K562 (cell line): ENCODE measurements around the gene FAM20B. TPM values are rescaled to one million over a fixed set of nuclear protein-coding genes. Genes with fewer than 3 reads are reported as not detected.
A peak's percentile ranks its signal among the peaks of the same experiment; 100 is the strongest.

ENCODE experiments used
- ASH1L ChIP-seq: fragments of 450-650 bp; IDR thresholded peaks from 2 replicates; pipeline ENCODE4 v1.6.1; 2018; ENCODE audit warnings: borderline replicate concordance, mild to moderate bottlenecking, low read depth; ENCODE audit not compliant: partially characterized antibody
- ETV1 ChIP-seq: fragments of 450-650 bp; conservative IDR thresholded peaks from 2 replicates; pipeline ENCODE4 v1.6.1; 2016; ENCODE audit warnings: missing genetic modification characterization, control low read depth, low read depth, missing compliant biosample characterization
- FOS ChIP-seq: IDR thresholded peaks from 3 replicates; pipeline ENCODE4 v1.6.1; 2011; ENCODE audit not compliant: insufficient read length; ENCODE audit errors: extremely low read depth
- GTF2F1 ChIP-seq: IDR thresholded peaks from 2 replicates; pipeline ENCODE4 v1.6.1; 2011; ENCODE audit warnings: low read depth, low read length, improper control_type of control experiment
- ID3 ChIP-seq, 2 experiments: fragments of 250-450 bp in 1 of 2; fragments of 450-650 bp in 1 of 2; sonication (Bioruptor Pico) in 1 of 2; IDR thresholded peaks; 2 replicates each; pipeline versions ENCODE4 v1.6.1 to v1.8.0; 2016 to 2021; ENCODE audit warnings: mild to moderate bottlenecking in 2 of 2, moderate library complexity in 2 of 2, missing compliant biosample characterization in 1 of 2, missing genetic modification characterization in 1 of 2
- IRF2 ChIP-seq: sonication (generic); formaldehyde crosslinking; IDR thresholded peaks from 2 replicates; pipeline ENCODE4 v1.8.1; 2022; ENCODE audit warnings: mild to moderate bottlenecking, missing genetic modification reagents
- MLX ChIP-seq, 2 experiments: fragments of 450-650 bp in 1 of 2; sonication (generic) in 1 of 2; formaldehyde crosslinking; conservative IDR thresholded peaks; 2 replicates each; pipeline versions ENCODE4 v1.4.0 to v1.8.1; 2020 to 2022; ENCODE audit warnings: mild to moderate bottlenecking in 1 of 2, missing genetic modification reagents in 1 of 2
- NFATC3 ChIP-seq: fragments of 450-650 bp; IDR thresholded peaks from 2 replicates; pipeline ENCODE4 v1.6.1; 2017; ENCODE audit warnings: mild to moderate bottlenecking
- POLR2A ChIP-seq: fragments of 450-650 bp; conservative IDR thresholded peaks from 2 replicates; pipeline ENCODE4 v1.6.1; 2016
- PYGO2 ChIP-seq: fragments of 450-650 bp; IDR thresholded peaks from 2 replicates; pipeline ENCODE4 v1.6.1; 2016; ENCODE audit warnings: mild to moderate bottlenecking, missing genetic modification characterization, moderate library complexity, missing compliant biosample characterization
- RHOXF2B ChIP-seq: fragments of 250-450 bp; sonication (Bioruptor Pico); conservative IDR thresholded peaks from 2 replicates; pipeline ENCODE4 v1.5.1; 2021
- SMAD3 ChIP-seq: fragments of 450-650 bp; formaldehyde crosslinking; conservative IDR thresholded peaks from 2 replicates; pipeline ENCODE4 v1.4.0; 2020; ENCODE audit warnings: mild to moderate bottlenecking
- SMARCB1 ChIP-seq: IDR thresholded peaks from 2 replicates; pipeline ENCODE4 v1.6.1; 2011; ENCODE audit warnings: improper control_type of control experiment, low read depth; ENCODE audit not compliant: insufficient read length
- SNRNP70 ChIP-seq: fragments of 200-400 bp; formaldehyde crosslinking; optimal IDR thresholded peaks from 2 replicates; pipeline ENCODE3; 2017; ENCODE audit warnings: low read depth, low read length
- TFE3 ChIP-seq: fragments of 450-650 bp; formaldehyde crosslinking; IDR thresholded peaks from 2 replicates; pipeline ENCODE4 v1.4.0; 2020; ENCODE audit warnings: mild to moderate bottlenecking, mixed read lengths
- TSC22D4 ChIP-seq: fragments of 450-650 bp; IDR thresholded peaks from 2 replicates; pipeline ENCODE4 v1.6.1; 2016; ENCODE audit warnings: missing genetic modification characterization, missing biosample characterization, control low read depth
- ZNF224 ChIP-seq: sonication (generic); formaldehyde crosslinking; IDR thresholded peaks from 2 replicates; pipeline ENCODE4 v1.8.0; 2022; ENCODE audit warnings: mild to moderate bottlenecking, missing genetic modification reagents
- ZNF324 ChIP-seq: fragments of 250-450 bp; sonication (Bioruptor Pico); IDR thresholded peaks from 2 replicates; pipeline ENCODE4 v1.4.0; 2020; ENCODE audit warnings: mild to moderate bottlenecking
- ZNF668 ChIP-seq: fragments of 250-450 bp; sonication (Bioruptor Pico); IDR thresholded peaks from 2 replicates; pipeline ENCODE4 v1.8.0; 2022; ENCODE audit warnings: mild to moderate bottlenecking, inconsistent platforms
- ZNF717 ChIP-seq: fragments of 250-450 bp; sonication (Bioruptor Pico); IDR thresholded peaks from 2 replicates; pipeline ENCODE4 v1.5.0; 2021
- polyA plus RNA-seq, 8 experiments: library from polyadenylated mRNA; depleted of rRNA in 4 of 8; stranded (reverse) in 5 of 8; unstranded in 3 of 8; fragments of >200 nt; fragmentation: Nextera tagmentation in 2 of 8; fragmentation: Illumina TruSeq in 1 of 8; extraction: Ambion mirVana in 2 of 8; extraction: Trizol in 1 of 8; gene quantifications; 2 replicates each; pipeline versions ENCODE4 v1.2.1 to v1.2.3, GENCODE V29; 2011 to 2014; ENCODE audit warnings: inconsistent platforms in 1 of 8, missing spikeins in 1 of 8
- total RNA-seq, 7 experiments: library from RNA; depleted of rRNA in 6 of 7; stranded (reverse); fragments of >200 nt in 6 of 7; fragmentation: Illumina TruSeq in 2 of 7; extraction: Trizol in 2 of 7; gene quantifications; 2 replicates each; pipeline versions ENCODE4 v1.2.1 to v1.2.3, GENCODE V29; 2011 to 2021; ENCODE audit warnings: low replicate concordance in 1 of 7
- TF ChIP-seq, protein P1 (sequence below): fragments of 450-650 bp; formaldehyde crosslinking; IDR thresholded peaks from 2 replicates; pipeline ENCODE4 v1.4.0; 2022; ENCODE audit warnings: missing genetic modification characterization
- TF ChIP-seq, protein P2 (sequence below): fragments of 450-650 bp; formaldehyde crosslinking; IDR thresholded peaks from 2 replicates; pipeline ENCODE4 v1.4.0; 2022; ENCODE audit warnings: missing genetic modification characterization

Gene FAM20B
- total and polyA plus RNA-seq, 9 of the 15 experiments (the other 6 are each of a cell fraction or from before 2014, with no cell fraction given), result 7.2 to 67.5 (median 42.9) TPM

DNA sequence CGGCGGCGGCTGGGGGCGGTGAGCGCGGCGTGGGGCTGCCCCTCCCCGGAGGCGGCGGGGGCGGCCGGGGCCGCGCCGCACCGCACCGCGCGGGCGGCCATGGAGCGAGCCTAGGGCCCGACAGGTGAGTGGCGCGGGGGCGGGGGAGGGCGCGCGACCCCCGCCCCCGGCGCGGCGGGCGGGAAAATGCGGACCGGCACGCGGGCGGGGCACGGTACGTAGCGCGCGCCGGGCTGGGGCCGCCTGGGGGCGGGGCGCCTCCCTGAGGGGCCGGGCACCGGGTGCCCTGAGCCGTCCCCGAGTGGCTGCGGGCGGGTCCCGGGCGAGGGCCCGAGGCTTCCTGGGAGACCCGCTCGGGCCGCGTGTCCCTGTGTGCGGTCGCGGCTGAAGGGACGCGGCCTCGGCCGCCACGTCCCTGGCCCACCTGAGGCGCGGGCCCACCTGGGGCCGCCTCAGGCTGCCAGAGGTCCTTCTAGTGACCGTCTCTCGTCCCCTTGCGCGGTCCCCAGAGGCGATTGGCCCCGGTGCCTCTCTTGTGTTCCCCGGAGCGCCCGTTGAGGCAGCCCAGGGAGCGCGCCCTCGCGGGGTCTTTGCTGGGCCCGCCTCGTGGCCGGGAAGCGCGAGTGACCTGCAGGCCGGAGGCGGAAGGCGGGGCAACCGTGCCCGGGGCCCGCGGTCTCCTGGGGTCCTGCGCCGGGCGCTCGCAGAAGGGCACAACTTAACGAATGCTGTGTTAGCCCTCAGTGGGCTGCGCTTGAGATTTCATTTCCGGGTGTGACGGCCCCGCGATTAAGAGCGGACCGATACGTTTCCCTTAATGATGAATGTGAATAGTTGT is 500 bp downstream of the FAM20B start (continued):
- no peak for TF ChIP-seq IRF2
- no peak for TF ChIP-seq FOS
- no peak for TF ChIP-seq SMARCB1
- no peak for TF ChIP-seq ETV1 (tag)
- TF ChIP-seq SMAD3 (CRISPR knock-in tag), result no peak
- TF ChIP-seq, protein P1, sequence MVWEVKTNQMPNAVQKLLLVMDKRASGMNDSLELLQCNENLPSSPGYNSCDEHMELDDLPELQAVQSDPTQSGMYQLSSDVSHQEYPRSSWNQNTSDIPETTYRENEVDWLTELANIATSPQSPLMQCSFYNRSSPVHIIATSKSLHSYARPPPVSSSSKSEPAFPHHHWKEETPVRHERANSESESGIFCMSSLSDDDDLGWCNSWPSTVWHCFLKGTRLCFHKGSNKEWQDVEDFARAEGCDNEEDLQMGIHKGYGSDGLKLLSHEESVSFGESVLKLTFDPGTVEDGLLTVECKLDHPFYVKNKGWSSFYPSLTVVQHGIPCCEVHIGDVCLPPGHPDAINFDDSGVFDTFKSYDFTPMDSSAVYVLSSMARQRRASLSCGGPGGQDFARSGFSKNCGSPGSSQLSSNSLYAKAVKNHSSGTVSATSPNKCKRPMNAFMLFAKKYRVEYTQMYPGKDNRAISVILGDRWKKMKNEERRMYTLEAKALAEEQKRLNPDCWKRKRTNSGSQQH (CRISPR knock-in tag), result 0 out of 2 replicates have a peak, but pooled peaks have one; percentile 60
- TF ChIP-seq ID3 (CRISPR knock-in tag; IDR thresholded peaks at IDR 0.05), result no peak
- peak; percentile 70; the same call in 1 of the 2 replicates for TF ChIP-seq ID3 (tag; IDR thresholded peaks at IDR 0.05)
- no peak for TF ChIP-seq ZNF224
- TF ChIP-seq RHOXF2B (CRISPR knock-in tag), result no peak
- TF ChIP-seq GTF2F1, result no peak
- TF ChIP-seq ZNF324 (CRISPR knock-in tag), result no peak
- TF ChIP-seq NFATC3, result no peak
- no peak for TF ChIP-seq SNRNP70
- no peak for TF ChIP-seq ASH1L
- TF ChIP-seq MLX (CRISPR knock-in tag; conservative IDR thresholded peaks at IDR 0.05), result no peak
- no peak for TF ChIP-seq PYGO2 (tag)
- TF ChIP-seq TSC22D4 (tag), result no peak
- TF ChIP-seq ZNF668 (CRISPR knock-in tag), result no peak
- TF ChIP-seq, protein P2, sequence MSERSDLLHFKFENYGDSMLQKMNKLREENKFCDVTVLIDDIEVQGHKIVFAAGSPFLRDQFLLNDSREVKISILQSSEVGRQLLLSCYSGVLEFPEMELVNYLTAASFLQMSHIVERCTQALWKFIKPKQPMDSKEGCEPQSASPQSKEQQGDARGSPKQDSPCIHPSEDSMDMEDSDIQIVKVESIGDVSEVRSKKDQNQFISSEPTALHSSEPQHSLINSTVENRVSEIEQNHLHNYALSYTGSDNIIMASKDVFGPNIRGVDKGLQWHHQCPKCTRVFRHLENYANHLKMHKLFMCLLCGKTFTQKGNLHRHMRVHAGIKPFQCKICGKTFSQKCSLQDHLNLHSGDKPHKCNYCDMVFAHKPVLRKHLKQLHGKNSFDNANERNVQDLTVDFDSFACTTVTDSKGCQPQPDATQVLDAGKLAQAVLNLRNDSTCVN (CRISPR knock-in tag), result no peak
- no peak for TF ChIP-seq TFE3
- TF ChIP-seq ZNF717, result no peak
- TF ChIP-seq POLR2A, result peak; percentile 75
